PC-3 (cell line): ENCODE measurements around the gene INSIG1. TPM values are rescaled to one million over a fixed set of nuclear protein-coding genes. Genes with fewer than 3 reads are reported as not detected.

Experiments used
- ATAC-seq: fragments of 200-7000 bp; cut with Tn5 transposase; 2 replicates; pipeline ENCODE4 v1.9.1; 2020; ENCODE audit warnings: mild to moderate bottlenecking, moderate library complexity
- BruUV-seq: library from RNA; stranded (reverse); fragments of 400-500 nt; replicated peaks from 2 replicates; lab custom pipeline; 2021; lab: Mats Ljungman, UMichigan
- CTCF ChIA-PET: fragments of 300-600 bp; sonication (Branson Sonifier 250); formaldehyde crosslinking; loops from one replicate; lab custom pipeline; 2022; ENCODE audit warnings: antibody characterized with exemption; lab: Charles Lee
- POLR2A ChIA-PET: fragments of 300-600 bp; sonication (Branson Sonifier 250); formaldehyde crosslinking; loops from one replicate; lab custom pipeline; 2022; ENCODE audit warnings: antibody characterized with exemption; ENCODE audit not compliant: unreplicated experiment; lab: Charles Lee
- DNase-seq: peaks from one replicate; pipeline ENCODE4 v3.0.0-alpha.2; 2015
- H2AFZ ChIP-seq: fragments of 300-600 bp; sonication (generic); 2 replicates; pipeline ENCODE4 v1.6.0; 2016; ENCODE audit warnings: antibody characterized with exemption, low read length
- H3F3A ChIP-seq: fragments of 300-600 bp; sonication (generic); one replicate; pipeline ENCODE4 v1.6.0; 2017; ENCODE audit warnings: antibody characterized with exemption, low read length, control low read depth, mild to moderate bottlenecking; ENCODE audit not compliant: unreplicated experiment
- H3K27ac ChIP-seq: fragments of 300-600 bp; sonication (generic); 2 replicates; pipeline ENCODE4 v1.5.1; 2016; ENCODE audit warnings: mild to moderate bottlenecking, low read length
- H3K27me3 ChIP-seq: fragments of 300-600 bp; sonication (generic); 2 replicates; pipeline ENCODE4 v1.6.1; 2016; ENCODE audit warnings: low read length, mixed read lengths
- H3K36me3 ChIP-seq: fragments of 300-600 bp; sonication (generic); 2 replicates; pipeline ENCODE4 v1.6.1; 2016; ENCODE audit warnings: low read depth, mixed run types, low read length, mixed read lengths
- H3K4me1 ChIP-seq: fragments of 300-600 bp; sonication (generic); 2 replicates; pipeline ENCODE4 v1.5.1; 2016; ENCODE audit warnings: low read length; ENCODE audit not compliant: insufficient read depth
- H3K4me2 ChIP-seq: fragments of 300-600 bp; sonication (generic); 2 replicates; pipeline ENCODE4 v1.6.0; 2016; ENCODE audit warnings: low read length
- H3K4me3 ChIP-seq: fragments of 300-600 bp; sonication (generic); 2 replicates; pipeline ENCODE4 v1.5.1; 2016; ENCODE audit warnings: mild to moderate bottlenecking, low read length, mixed read lengths
- H3K79me2 ChIP-seq: fragments of 300-600 bp; sonication (generic); 2 replicates; pipeline ENCODE4 v1.6.1; 2017; ENCODE audit warnings: low read length, mixed read lengths
- H3K9ac ChIP-seq: fragments of 300-600 bp; sonication (generic); 2 replicates; pipeline ENCODE4 v1.6.0; 2016; ENCODE audit warnings: mild to moderate bottlenecking, low read length
- H3K9me2 ChIP-seq: fragments of 300-600 bp; sonication (generic); replicated peaks from 2 replicates; pipeline ENCODE4 v1.6.1; 2016; ENCODE audit warnings: mixed run types, low read length, mixed read lengths
- H3K9me3 ChIP-seq: fragments of 300-600 bp; sonication (generic); 2 replicates; pipeline ENCODE4 v1.6.1; 2016; ENCODE audit warnings: low read length, mixed read lengths
- H4K20me1 ChIP-seq: fragments of 300-600 bp; sonication (generic); 2 replicates; pipeline ENCODE4 v1.6.1; 2016; ENCODE audit warnings: low read length, mixed read lengths
- EZH2 ChIP-seq: fragments of 300-600 bp; sonication (generic); IDR thresholded peaks from one replicate; pipeline ENCODE4 v1.6.1; 2017; ENCODE audit warnings: antibody characterized with exemption, mild to moderate bottlenecking, low read length; ENCODE audit not compliant: unreplicated experiment
- EZH2phosphoT487 ChIP-seq: fragments of 300-600 bp; sonication (generic); IDR thresholded peaks from 2 replicates; pipeline ENCODE4 v1.6.1; 2018; ENCODE audit warnings: mild to moderate bottlenecking, antibody characterized with exemption, low read length, borderline replicate concordance
- intact Hi-C: fragments of 100-400 bp; cut with micrococcal nuclease; formaldehyde crosslinking; loops from 2 replicates; pipeline ENCODE4 v1.9.0; 2023
- total RNA-seq: library from RNA; depleted of rRNA; stranded (reverse); fragments of >200 nt; gene quantifications from 2 replicates; pipeline ENCODE4 v1.2.3, GENCODE V29; 2014
- TF ChIP-seq, protein P1 (sequence below): fragments of 300-600 bp; sonication (generic); conservative IDR thresholded peaks from 2 replicates; pipeline ENCODE4 v1.5.1; 2017; ENCODE audit warnings: antibody characterized with exemption, low read depth, mild to moderate bottlenecking, low read length

The INSIG1 gene
- total RNA-seq, 1 experiment from 2014 or later, result 83.3 TPM

DNA sequence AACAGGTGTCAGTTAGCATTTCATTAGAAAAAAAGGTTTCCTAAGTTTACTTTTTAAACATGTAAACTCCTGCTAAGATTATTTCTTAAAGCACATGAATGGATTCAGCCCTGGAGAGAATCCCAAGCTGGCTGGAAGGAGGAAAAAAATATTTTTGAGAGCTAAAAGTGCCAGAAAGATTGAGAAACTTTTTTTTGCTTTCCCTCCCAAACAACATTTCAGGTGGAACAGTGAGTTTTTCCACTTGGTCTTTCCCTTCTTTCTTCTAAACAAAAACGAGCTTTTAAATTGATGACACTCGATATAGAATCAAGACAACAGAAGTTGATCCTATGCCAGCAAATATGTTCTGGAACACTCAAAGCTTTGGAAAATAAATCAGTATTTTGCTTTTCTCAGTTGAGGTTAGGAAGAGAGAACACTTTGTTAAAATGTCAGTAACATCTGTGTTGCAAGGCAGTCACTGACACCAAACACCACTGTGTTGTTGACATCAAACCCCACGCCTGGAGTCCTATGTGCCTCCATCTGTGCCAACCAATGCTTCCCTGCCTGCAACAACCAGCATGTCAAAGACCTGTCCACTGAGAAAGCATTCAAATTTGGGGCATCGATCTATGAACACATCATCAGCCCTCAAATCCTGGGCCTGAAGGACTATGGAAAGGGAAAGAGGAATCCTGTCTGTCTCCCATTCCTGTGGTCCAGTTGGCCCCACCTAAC lies 22.9 kb upstream of the INSIG1 start:
- Histone ChIP-seq H2AFZ (no peak overlapping the region), H3K36me3 (no peaks in the 10 kb centered on the region), H3K4me1 (peaks cover 12% of the 10 kb centered on the region), H3K9me2 (no peaks in the 10 kb centered on the region), H4K20me1 (no peaks in the 10 kb centered on the region), H3K4me3 (no peak overlapping the region), H3K79me2 (no peaks in the 10 kb centered on the region), H3F3A (no peaks in the 10 kb centered on the region), H3K9me3 (no peaks in the 10 kb centered on the region), H3K9ac (no peak overlapping the region), H3K27ac (no peak overlapping the region), H3K4me2 (no peak overlapping the region), H3K27me3 (no peaks in the 10 kb centered on the region)
- ATAC-seq (no peak), DNase-seq (no peak)
- no TSS peak for BruUV-seq
- ChIA-PET POLR2A (no interaction called here), CTCF (no interaction called here)
- TF ChIP-seq, protein P1, sequence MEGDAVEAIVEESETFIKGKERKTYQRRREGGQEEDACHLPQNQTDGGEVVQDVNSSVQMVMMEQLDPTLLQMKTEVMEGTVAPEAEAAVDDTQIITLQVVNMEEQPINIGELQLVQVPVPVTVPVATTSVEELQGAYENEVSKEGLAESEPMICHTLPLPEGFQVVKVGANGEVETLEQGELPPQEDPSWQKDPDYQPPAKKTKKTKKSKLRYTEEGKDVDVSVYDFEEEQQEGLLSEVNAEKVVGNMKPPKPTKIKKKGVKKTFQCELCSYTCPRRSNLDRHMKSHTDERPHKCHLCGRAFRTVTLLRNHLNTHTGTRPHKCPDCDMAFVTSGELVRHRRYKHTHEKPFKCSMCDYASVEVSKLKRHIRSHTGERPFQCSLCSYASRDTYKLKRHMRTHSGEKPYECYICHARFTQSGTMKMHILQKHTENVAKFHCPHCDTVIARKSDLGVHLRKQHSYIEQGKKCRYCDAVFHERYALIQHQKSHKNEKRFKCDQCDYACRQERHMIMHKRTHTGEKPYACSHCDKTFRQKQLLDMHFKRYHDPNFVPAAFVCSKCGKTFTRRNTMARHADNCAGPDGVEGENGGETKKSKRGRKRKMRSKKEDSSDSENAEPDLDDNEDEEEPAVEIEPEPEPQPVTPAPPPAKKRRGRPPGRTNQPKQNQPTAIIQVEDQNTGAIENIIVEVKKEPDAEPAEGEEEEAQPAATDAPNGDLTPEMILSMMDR, result no peak
- TF ChIP-seq EZH2 (no peak), EZH2phosphoT487 (no peak)
- intact Hi-C loops, result no loop called here

DNA sequence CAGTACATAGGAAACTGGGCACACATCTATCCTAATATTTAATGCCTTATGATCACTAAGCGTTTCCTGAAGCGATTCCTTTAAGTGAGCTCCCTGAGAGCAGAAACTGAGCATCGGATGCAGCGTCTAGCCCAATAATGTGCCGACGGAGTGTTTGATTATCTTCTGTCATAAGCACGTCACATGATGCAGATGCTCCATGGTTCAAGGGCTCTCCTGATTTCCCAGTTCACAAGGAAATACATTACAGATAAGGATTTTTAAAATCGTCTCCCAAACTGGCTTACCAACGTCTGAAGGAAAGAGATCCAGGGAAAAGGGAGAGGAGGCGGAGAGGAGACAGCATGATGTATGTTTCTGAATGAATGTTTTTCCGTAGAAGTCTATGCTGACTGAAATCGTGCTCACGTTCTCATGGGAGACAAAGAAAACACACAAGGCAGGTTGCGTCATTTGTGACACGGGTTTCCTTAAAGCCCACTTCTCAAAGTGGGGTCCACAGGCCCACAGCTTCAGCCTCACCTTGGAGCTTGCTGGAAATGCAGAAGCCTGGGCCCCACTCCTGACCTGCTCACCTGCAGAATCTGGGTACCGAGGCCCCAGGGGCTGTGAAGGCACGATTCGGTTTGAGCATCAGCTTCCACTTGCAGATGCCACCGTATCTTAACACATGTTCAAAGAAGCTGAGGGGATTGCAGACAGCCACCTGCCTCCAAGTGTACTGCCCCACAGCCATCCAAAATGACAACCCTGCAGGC lies 21.5 kb upstream of the INSIG1 start:
- TF ChIP-seq, protein P1, result no peak
- TF ChIP-seq EZH2 (no peak), EZH2phosphoT487 (no peak)
- no peaks in the 10 kb centered on the region for H3K27me3 ChIP-seq
- H2AFZ ChIP-seq, result no peak overlapping the region
- no peak overlapping the region for H3K9ac ChIP-seq
- H4K20me1 ChIP-seq, result no peaks in the 10 kb centered on the region
- no peaks in the 10 kb centered on the region for H3K9me2 ChIP-seq
- H3F3A ChIP-seq, result no peaks in the 10 kb centered on the region
- no peaks in the 10 kb centered on the region for H3K9me3 ChIP-seq
- CTCF ChIA-PET, result no interaction called here
- no peaks in the 10 kb centered on the region for H3K36me3 ChIP-seq
- BruUV-seq, result no TSS peak
- H3K4me1 ChIP-seq, result peaks cover 12% of the 10 kb centered on the region
- no peak for ATAC-seq
- H3K27ac ChIP-seq, result no peak overlapping the region
- POLR2A ChIA-PET, result no interaction called here
- no peak for DNase-seq
- intact Hi-C loops, result no loop called here
- H3K4me2 ChIP-seq, result no peak overlapping the region
- H3K4me3 ChIP-seq, result no peak overlapping the region
- H3K79me2 ChIP-seq, result no peaks in the 10 kb centered on the region
